ENCODE data around the gene GHRH. TPM values are rescaled to one million over a fixed set of nuclear protein-coding genes. Genes with fewer than 3 reads are reported as not detected.

The GHRH gene
- total and polyA plus RNA-seq, 11 donors, result not detected

DNA sequence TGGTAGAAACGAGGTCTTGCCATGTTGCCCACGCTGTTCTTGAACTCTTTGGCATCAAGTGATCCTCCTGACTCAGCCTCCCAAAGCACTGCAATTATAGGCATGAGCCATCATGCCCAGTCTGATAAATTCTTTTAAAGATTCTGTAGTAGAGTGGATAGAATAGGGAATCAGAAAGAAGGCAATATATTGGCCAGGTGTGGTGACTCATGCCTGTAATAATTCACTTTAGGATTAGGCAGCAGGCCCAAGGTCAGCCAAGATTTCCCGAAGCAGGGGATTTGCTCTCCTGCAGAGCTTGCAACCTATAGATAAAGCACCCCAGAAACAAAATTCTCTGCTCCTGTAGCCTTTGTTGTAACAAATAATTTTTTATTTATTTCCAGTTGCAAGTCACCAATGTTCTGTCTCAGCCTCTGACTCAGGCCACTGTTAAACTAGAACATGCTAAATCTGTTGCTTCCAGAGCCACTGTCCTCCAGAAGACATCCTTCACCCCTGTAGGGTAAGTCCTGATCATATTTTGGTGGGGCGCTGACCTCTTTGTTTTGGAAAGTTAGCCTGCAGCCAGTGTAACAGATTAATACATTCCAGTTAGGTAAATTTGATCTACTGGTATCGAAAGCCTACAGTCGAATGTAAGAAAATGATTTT, 51.8 kb downstream of the GHRH start:
- no peak overlapping the region for H3K4me3 ChIP-seq
- H3K36me3 ChIP-seq, result peaks cover 0 to 100% (median 99%) of the 10 kb centered on the region in 9 donors
- no peaks in the 10 kb centered on the region for H3K9me3 ChIP-seq
- intact Hi-C loops (cut with DNase I), result no loop called here
- no peaks in the 10 kb centered on the region for H3K27me3 ChIP-seq
- ATAC-seq (no peak), DNase-seq (no peak)
- H3K27ac ChIP-seq, result no peak overlapping the region
- TF ChIP-seq, protein P1, sequence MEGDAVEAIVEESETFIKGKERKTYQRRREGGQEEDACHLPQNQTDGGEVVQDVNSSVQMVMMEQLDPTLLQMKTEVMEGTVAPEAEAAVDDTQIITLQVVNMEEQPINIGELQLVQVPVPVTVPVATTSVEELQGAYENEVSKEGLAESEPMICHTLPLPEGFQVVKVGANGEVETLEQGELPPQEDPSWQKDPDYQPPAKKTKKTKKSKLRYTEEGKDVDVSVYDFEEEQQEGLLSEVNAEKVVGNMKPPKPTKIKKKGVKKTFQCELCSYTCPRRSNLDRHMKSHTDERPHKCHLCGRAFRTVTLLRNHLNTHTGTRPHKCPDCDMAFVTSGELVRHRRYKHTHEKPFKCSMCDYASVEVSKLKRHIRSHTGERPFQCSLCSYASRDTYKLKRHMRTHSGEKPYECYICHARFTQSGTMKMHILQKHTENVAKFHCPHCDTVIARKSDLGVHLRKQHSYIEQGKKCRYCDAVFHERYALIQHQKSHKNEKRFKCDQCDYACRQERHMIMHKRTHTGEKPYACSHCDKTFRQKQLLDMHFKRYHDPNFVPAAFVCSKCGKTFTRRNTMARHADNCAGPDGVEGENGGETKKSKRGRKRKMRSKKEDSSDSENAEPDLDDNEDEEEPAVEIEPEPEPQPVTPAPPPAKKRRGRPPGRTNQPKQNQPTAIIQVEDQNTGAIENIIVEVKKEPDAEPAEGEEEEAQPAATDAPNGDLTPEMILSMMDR (IDR thresholded peaks at IDR 0.05), result no peak
- no peak for TF ChIP-seq POLR2A (IDR thresholded peaks at IDR 0.05)
- H3K4me1 ChIP-seq, result no peaks in the 10 kb centered on the region
- WGBS, 4 donors, result 91 to 93% (median 93%) methylated on average over 6 of the region's 6 CpGs

DNA sequence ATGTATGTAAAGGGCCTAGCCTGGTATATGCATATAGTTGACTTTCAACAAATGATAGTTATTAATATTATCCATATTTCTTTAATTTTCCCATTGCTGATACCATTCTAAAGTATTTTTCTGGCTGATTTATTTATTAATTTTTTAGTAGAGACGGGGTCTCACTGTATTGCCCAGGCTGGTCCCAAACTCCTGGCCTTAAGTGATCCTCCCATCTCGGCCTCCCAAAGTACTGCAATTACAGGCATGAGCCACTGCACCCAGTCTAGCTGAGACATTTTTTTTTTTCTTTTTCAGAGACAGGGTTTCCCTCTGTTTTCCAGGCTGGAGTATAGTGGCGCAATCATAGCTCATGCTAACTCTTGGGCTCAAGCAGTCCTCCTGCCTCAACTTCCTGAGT, 52.4 kb downstream of the GHRH start:
- Histone ChIP-seq H3K4me3 (no peak overlapping the region), H3K36me3 (peaks cover 0 to 100% (median 99%) of the 10 kb centered on the region in 9 donors), H3K27ac (no peak overlapping the region), H3K9me3 (no peaks in the 10 kb centered on the region), H3K27me3 (no peaks in the 10 kb centered on the region), H3K4me1 (no peaks in the 10 kb centered on the region)
- WGBS, 4 donors, result 97 to 100% (median 99%) methylated on average over 3 of the region's 3 CpGs
- DNase-seq, result no peak
- ATAC-seq, result no peak
- TF ChIP-seq, protein P1 (IDR thresholded peaks at IDR 0.05), result no peak
- TF ChIP-seq POLR2A (IDR thresholded peaks at IDR 0.05), result no peak
- intact Hi-C loops (cut with DNase I), result no loop called here

DNA sequence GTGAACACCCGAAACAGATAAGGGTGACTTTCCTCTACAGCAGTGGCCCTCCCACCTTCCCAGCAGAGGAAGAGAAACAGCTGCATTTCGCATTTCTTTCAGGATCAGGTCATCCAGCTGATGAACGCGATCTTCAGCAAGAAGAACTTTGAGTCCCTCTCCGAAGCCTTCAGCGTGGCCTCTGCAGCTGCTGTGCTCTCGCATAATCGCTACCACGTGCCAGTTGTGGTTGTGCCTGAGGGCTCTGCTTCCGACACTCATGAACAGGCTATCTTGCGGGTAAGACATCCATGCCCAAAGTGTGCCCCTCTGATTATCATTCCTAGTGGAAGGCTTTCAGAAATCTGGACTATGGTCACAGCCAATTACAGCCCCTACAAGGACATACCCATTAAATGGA, 54.4 kb downstream of the GHRH start:
- Histone ChIP-seq H3K27me3 (no peaks in the 10 kb centered on the region), H3K4me3 (no peak overlapping the region), H3K9me3 (no peaks in the 10 kb centered on the region), H3K36me3 (peaks cover 0 to 99% (median 90%) of the 10 kb centered on the region in 9 donors), H3K27ac (no peak overlapping the region), H3K4me1 (peaks cover 0 to 7% (median 0%) of the 10 kb centered on the region in 12 donors)
- no peak for TF ChIP-seq POLR2A (IDR thresholded peaks at IDR 0.05)
- TF ChIP-seq, protein P1 (IDR thresholded peaks at IDR 0.05), result no peak
- peak in 1 of 5 donors; percentile 15 for DNase-seq
- WGBS, 4 donors, result 74 to 85% (median 82%) methylated on average over 11 of the region's 11 CpGs
- intact Hi-C loops (cut with DNase I), result no loop called here
- ATAC-seq, result no peak

DNA sequence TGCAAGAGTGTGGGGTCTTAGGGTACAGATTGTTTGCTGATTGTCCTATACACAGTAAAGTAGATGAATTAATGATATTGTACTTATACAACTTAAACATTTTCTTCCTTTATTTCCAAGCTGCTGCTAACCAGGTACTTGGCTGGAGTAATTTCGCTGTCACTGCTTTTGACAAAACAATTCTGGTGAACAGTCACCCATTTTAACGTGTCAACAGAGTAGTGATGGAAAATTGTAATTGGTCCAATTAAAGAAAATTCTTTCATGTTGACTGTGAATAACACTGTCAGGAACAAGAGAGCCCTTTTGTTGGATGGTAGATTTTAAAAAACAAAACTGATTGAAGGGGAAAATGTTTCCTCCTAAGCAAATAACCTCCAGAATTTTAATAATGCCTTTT, 55.8 kb downstream of the GHRH start:
- Histone ChIP-seq H3K4me3 (no peak overlapping the region), H3K27me3 (no peaks in the 10 kb centered on the region), H3K36me3 (peaks cover 0 to 99% (median 87%) of the 10 kb centered on the region in 9 donors), H3K9me3 (no peaks in the 10 kb centered on the region), H3K4me1 (peaks cover 0 to 12% (median 0%) of the 10 kb centered on the region in 12 donors), H3K27ac (no peak overlapping the region)
- 60 to 81% (median 73%) methylated on average over 2 of the region's 2 CpGs for whole genome bisulfite sequencing, 4 donors
- no peak for DNase-seq
- ATAC-seq, result no peak
- intact Hi-C loops (cut with DNase I), result no loop called here
- TF ChIP-seq POLR2A (IDR thresholded peaks at IDR 0.05), result no peak

DNA sequence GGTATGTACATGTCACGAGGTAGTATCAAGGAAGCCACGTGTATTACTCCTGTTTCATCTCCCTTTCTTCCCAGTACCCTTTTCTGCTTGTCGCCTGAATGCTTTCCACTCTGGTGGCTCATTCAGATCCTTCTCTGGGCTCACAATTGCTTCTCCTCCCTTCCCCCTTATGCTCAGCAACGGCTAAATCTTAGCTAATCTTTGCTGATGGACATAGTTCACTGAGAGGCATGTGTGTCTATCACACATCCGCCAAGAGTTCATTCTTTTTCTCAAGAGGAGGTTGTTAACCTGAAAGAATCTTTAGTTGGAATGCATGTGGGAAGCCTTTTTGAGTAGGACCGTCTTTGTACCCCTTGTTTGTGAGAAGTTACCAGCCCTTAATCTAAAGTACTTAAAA, 56.5 kb downstream of the GHRH start:
- peaks cover 0 to 99% (median 87%) of the 10 kb centered on the region in 9 donors for H3K36me3 ChIP-seq
- ATAC-seq, result no peak
- no peak overlapping the region for H3K4me3 ChIP-seq
- H3K27ac ChIP-seq, result no peak overlapping the region
- no peaks in the 10 kb centered on the region for H3K9me3 ChIP-seq
- peaks cover 0 to 12% (median 0%) of the 10 kb centered on the region in 12 donors for H3K4me1 ChIP-seq
- intact Hi-C loops (cut with DNase I), result no loop called here
- H3K27me3 ChIP-seq, result no peaks in the 10 kb centered on the region
- WGBS, 4 donors, result 68 to 73% (median 69%) methylated on average over 6 of the region's 6 CpGs
- DNase-seq, result no peak
- TF ChIP-seq, protein P1 (IDR thresholded peaks at IDR 0.05), result no peak
- TF ChIP-seq POLR2A (IDR thresholded peaks at IDR 0.05), result no peak
